Testis (tissue), 3 donors: ENCODE measurements around the gene VSIG10L2. TPM values are rescaled to one million over a fixed set of nuclear protein-coding genes. Genes with fewer than 3 reads are reported as not detected.

Source experiments
- DNase-seq: peaks from one replicate; pipeline ENCODE4 v3.0.0-alpha.2; 2019
- H3K27ac ChIP-seq, 2 donors: fragments of 200-600 bp; sonication (generic); one replicate each; pipeline ENCODE4 v1.5.1; 2019
- H3K27me3 ChIP-seq: fragments of 200-600 bp; sonication (generic); one replicate; pipeline ENCODE4 v1.5.1; 2019
- H3K36me3 ChIP-seq: fragments of 200-600 bp; sonication (generic); one replicate; pipeline ENCODE4 v1.5.1; 2017; ENCODE audit warnings: low read depth; ENCODE audit errors: missing control alignments
- H3K4me1 ChIP-seq: fragments of 200-600 bp; sonication (generic); one replicate; pipeline ENCODE4 v1.5.1; 2019
- H3K4me3 ChIP-seq, 2 donors: fragments of 200-600 bp; sonication (generic); one replicate each; pipeline ENCODE4 v1.5.1; 2017 to 2019
- H3K9me3 ChIP-seq: fragments of 200-600 bp; sonication (generic); one replicate; pipeline ENCODE4 v1.5.1; 2017
- CTCF ChIP-seq, 3 experiments: fragments of 450-650 bp in 2 of 3; fragments of 200-600 bp in 1 of 3; sonication (generic) in 1 of 3; IDR thresholded peaks; one replicate each; pipeline ENCODE4 v1.5.1; 2016 to 2019; ENCODE audit warnings: antibody characterized with exemption in 3 of 3, mild to moderate bottlenecking in 2 of 3, moderate library complexity in 1 of 3
- POLR2A ChIP-seq: fragments of 450-650 bp; IDR thresholded peaks from one replicate; pipeline ENCODE4 v1.6.1; 2017; ENCODE audit warnings: antibody characterized with exemption, mild to moderate bottlenecking, moderate library complexity
- WGBS, 2 donors: methylation state at CpG; one replicate each; pipeline ENCODE4 v1.1.5; 2018; 5-methylcytosine and 5-hydroxymethylcytosine counted together
- intact Hi-C: fragments of 100-400 bp; cut with DNase I; formaldehyde crosslinking; loops from one replicate; pipeline ENCODE4 v1.15.1; 2023; ENCODE audit warnings: low total_unique reads
- polyA plus RNA-seq: library from polyadenylated mRNA; stranded (reverse); fragments of 350-450 nt; fragmentation: Illumina TruSeq; extraction: RNeasy Lipid Tissue Mini Kit (QIAGEN cat#74804); gene quantifications from one replicate; pipeline ENCODE4 v1.2.3, GENCODE V29; 2014; ENCODE audit warnings: low read depth, low replicate concordance; ENCODE audit not compliant: insufficient read depth
- total RNA-seq, 2 donors: library from RNA; depleted of rRNA; stranded (reverse); fragments of >200 nt; gene quantifications; one replicate each; pipeline ENCODE4 v1.2.3, GENCODE V29; 2016

VSIG10L2 gene
- total and polyA plus RNA-seq, 3 donors from 2014 or later, result not detected

GRCh38 chr11:125918140-125918840, 27.6 kb upstream of the VSIG10L2 start:
- H3K36me3 ChIP-seq, result no peaks in the 10 kb centered on the region
- H3K9me3 ChIP-seq, result no peaks in the 10 kb centered on the region
- H3K27me3 ChIP-seq, result no peaks in the 10 kb centered on the region
- intact Hi-C loops, result no loop called here
- H3K4me3 ChIP-seq, result no peak overlapping the region
- DNase-seq, result no peak
- 85 to 89% methylated on average over 13 of the region's 13 CpGs for WGBS, 2 donors
- TF ChIP-seq POLR2A (no peak), CTCF (IDR thresholded peaks at IDR 0.05) (no peak)
- no peak overlapping the region for H3K27ac ChIP-seq
- H3K4me1 ChIP-seq, result no peaks in the 10 kb centered on the region

GRCh38 chr11:125921042-125921441, 24.8 kb upstream of the VSIG10L2 start:
- no peak for DNase-seq
- H3K27ac ChIP-seq, result no peak overlapping the region
- no peaks in the 10 kb centered on the region for H3K27me3 ChIP-seq
- H3K36me3 ChIP-seq, result no peaks in the 10 kb centered on the region
- no peaks in the 10 kb centered on the region for H3K9me3 ChIP-seq
- TF ChIP-seq CTCF (IDR thresholded peaks at IDR 0.05), result no peak
- no peak for TF ChIP-seq POLR2A
- no peaks in the 10 kb centered on the region for H3K4me1 ChIP-seq
- WGBS, 2 donors, result 82% methylated on average over 9 of the region's 9 CpGs
- no peak overlapping the region for H3K4me3 ChIP-seq
- intact Hi-C loops, result loop anchor here (5.0 kb wide), 1 partner anchor 271 kb away; no protein-coding TSS in a partner anchor

- Histone ChIP-seq H3K36me3 (no peaks in the 10 kb centered on the region), H3K27me3 (no peaks in the 10 kb centered on the region), H3K4me1 (no peaks in the 10 kb centered on the region), H3K9me3 (no peaks in the 10 kb centered on the region), H3K4me3 (no peak overlapping the region), H3K27ac (no peak overlapping the region)
- intact Hi-C loops, result loop anchor here (5.0 kb wide), 1 partner anchor 270 kb away; no protein-coding TSS in a partner anchor
- TF ChIP-seq CTCF (IDR thresholded peaks at IDR 0.05) (no peak), POLR2A (no peak)
- DNase-seq, result no peak
- 89 to 91% methylated on average over 3 of the region's 3 CpGs for WGBS, 2 donors
Observed at GRCh38 chr11:125922156-125922555, 23.7 kb upstream of the VSIG10L2 start.

- H3K4me1 ChIP-seq, result no peaks in the 10 kb centered on the region
- intact Hi-C loops, result loop anchor here (5.0 kb wide), 1 partner anchor 269 kb away; no protein-coding TSS in a partner anchor
- no peaks in the 10 kb centered on the region for H3K36me3 ChIP-seq
- 22 to 31% methylated on average over 8 of the region's 8 CpGs for WGBS, 2 donors
- H3K27me3 ChIP-seq, result no peaks in the 10 kb centered on the region
- TF ChIP-seq POLR2A (no peak), CTCF (IDR thresholded peaks at IDR 0.05) (peak; percentile 57 to 66 (median 60))
- H3K4me3 ChIP-seq, result no peak overlapping the region
- H3K27ac ChIP-seq, result no peak overlapping the region
- peak; percentile 78 for DNase-seq
- no peaks in the 10 kb centered on the region for H3K9me3 ChIP-seq
Observed at GRCh38 chr11:125923012-125923579, 22.7 kb upstream of the VSIG10L2 start.
